Activated CD4-positive, alpha-beta memory T cell treated with anti-CD3 and anti-CD28 coated beads, Interleukin-2, amount 10 ng/mL, durations not matched to agents 7 days and 5 days (primary cell): ENCODE data around the gene TMEM163. TPM values are rescaled to one million over a fixed set of nuclear protein-coding genes. Genes with fewer than 3 reads are reported as not detected.
"Not testable (repeated sequence)": the region's sequence is repeated elsewhere in the genome, so short reads cannot be mapped to it uniquely, and the experiment has no call there.

Source experiments
- CTCF ChIA-PET: fragments of 350-600 bp; sonication (Branson Sonifier 250); formaldehyde crosslinking; loops from one replicate; lab custom pipeline; 2021; ENCODE audit warnings: antibody characterized with exemption, inconsistent platforms; lab: Charles Lee
- POLR2A ChIA-PET: fragments of 350-600 bp; sonication (Branson Sonifier 250); formaldehyde crosslinking; loops from one replicate; lab custom pipeline; 2021; ENCODE audit warnings: antibody characterized with exemption; lab: Charles Lee
- DNase-seq: peaks from one replicate; pipeline ENCODE4 v3.0.0-alpha.2; 2020
- H3K27ac Mint-ChIP-seq: one replicate; pipeline ENCODE4 v1.8.0; 2021; ENCODE audit warnings: mild to moderate bottlenecking, mixed read lengths
- H3K27me3 Mint-ChIP-seq: one replicate; pipeline ENCODE4 v1.8.0; 2021; ENCODE audit warnings: mixed read lengths
- H3K36me3 Mint-ChIP-seq: one replicate; pipeline ENCODE4 v1.8.0; 2021; ENCODE audit warnings: low read depth, mixed read lengths
- H3K4me1 Mint-ChIP-seq: one replicate; pipeline ENCODE4 v1.8.0; 2021; ENCODE audit warnings: mixed read lengths
- H3K4me3 Mint-ChIP-seq: one replicate; pipeline ENCODE4 v1.8.0; 2021; ENCODE audit warnings: mild to moderate bottlenecking, mixed read lengths
- H3K9me3 Mint-ChIP-seq: one replicate; pipeline ENCODE4 v1.8.0; 2021; ENCODE audit warnings: mixed read lengths
- total RNA-seq, 2 experiments: library from RNA; stranded (reverse); gene quantifications; one replicate each; pipeline ENCODE4 v1.2.3, GENCODE V29; 2021

Gene TMEM163
- total RNA-seq, 2 experiments from 2014 or later: 1.8 to 2.3 TPM

DNA sequence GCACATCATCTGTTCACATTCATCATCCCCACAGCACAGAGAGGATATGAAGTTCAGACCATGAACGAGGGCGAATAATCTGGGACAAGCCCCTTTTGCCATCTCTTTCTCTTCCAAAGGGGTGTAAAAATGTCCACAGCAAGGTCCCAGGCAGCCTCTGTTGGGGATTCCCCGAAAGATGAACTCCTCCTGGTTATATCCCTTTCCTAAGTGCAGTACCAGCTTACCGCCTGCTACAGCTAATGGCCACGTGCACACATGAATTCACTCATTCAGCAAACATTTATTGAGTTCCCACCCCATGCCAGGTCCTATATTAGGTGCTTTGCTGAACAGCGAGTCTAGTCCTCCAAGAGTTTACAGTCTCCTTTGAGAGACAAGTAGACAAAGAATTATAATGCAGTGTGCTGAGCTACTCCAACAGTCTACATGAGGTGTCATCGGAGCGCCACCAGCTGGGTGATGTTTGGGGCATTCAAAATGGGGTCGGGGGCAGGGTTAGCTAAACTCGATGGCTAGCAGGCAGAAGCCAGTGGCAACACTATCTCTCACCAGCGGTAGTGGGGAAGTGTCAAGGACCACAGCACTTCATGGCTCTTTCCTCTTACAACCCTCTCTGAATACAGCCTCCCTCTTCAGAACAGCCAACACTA is 228.9 kb downstream of the TMEM163 start:
- H3K27ac Mint-ChIP-seq: no peak overlapping the region
- H3K27me3 Mint-ChIP-seq: peaks cover 32% of the 10 kb centered on the region
- H3K36me3 Mint-ChIP-seq: no peaks in the 10 kb centered on the region
- DNase-seq: no peak
- POLR2A ChIA-PET: no interaction called here
- H3K4me3 Mint-ChIP-seq: no peak overlapping the region
- H3K9me3 Mint-ChIP-seq: no peaks in the 10 kb centered on the region
- no peaks in the 10 kb centered on the region for H3K4me1 Mint-ChIP-seq
- CTCF ChIA-PET: no interaction called here

- no peak overlapping the region for H3K27ac Mint-ChIP-seq
- DNase-seq: no peak
- POLR2A ChIA-PET: no interaction called here
- no peaks in the 10 kb centered on the region for H3K9me3 Mint-ChIP-seq
- H3K4me3 Mint-ChIP-seq: no peak overlapping the region
- H3K36me3 Mint-ChIP-seq: no peaks in the 10 kb centered on the region
- H3K4me1 Mint-ChIP-seq: no peaks in the 10 kb centered on the region
- CTCF ChIA-PET: no interaction called here
- H3K27me3 Mint-ChIP-seq: peaks cover 4% of the 10 kb centered on the region
These were observed 235.9 kb downstream of the TMEM163 start for GRCh38 chr2:134482766-134483340.

DNA sequence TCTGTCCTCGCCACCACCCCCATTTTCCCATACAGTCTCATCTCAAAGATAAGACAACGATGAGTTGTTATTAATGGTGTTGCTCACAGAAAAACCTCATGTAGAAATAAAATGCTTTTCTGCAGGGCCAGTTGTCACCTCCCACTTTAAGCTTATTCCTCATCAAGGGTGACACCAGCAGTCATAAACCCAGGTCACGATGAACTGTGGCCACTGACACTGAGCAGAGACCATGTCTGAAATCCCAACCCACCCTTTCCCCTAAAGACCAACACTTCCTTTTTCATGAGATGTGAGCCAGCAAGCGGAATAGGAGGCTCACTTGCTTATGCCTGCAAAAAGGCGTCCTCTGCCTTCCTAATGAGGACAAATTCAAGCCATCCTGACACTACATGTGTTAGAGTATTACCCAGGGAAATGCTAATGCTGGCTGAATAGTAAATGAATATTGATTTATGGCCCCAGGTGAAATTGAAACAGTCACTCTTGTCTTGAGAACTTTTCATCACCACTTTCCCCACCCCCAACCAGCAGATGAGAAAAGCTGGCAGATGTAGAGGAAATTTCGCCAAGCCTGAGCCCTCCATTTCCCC is 236.6 kb downstream of the TMEM163 start:
- CTCF ChIA-PET: no interaction called here
- no peaks in the 10 kb centered on the region for H3K36me3 Mint-ChIP-seq
- no peaks in the 10 kb centered on the region for H3K9me3 Mint-ChIP-seq
- POLR2A ChIA-PET: no interaction called here
- H3K27ac Mint-ChIP-seq: no peak overlapping the region
- no peak for DNase-seq
- H3K4me1 Mint-ChIP-seq: no peaks in the 10 kb centered on the region
- H3K27me3 Mint-ChIP-seq: peaks cover 4% of the 10 kb centered on the region
- H3K4me3 Mint-ChIP-seq: no peak overlapping the region

DNA sequence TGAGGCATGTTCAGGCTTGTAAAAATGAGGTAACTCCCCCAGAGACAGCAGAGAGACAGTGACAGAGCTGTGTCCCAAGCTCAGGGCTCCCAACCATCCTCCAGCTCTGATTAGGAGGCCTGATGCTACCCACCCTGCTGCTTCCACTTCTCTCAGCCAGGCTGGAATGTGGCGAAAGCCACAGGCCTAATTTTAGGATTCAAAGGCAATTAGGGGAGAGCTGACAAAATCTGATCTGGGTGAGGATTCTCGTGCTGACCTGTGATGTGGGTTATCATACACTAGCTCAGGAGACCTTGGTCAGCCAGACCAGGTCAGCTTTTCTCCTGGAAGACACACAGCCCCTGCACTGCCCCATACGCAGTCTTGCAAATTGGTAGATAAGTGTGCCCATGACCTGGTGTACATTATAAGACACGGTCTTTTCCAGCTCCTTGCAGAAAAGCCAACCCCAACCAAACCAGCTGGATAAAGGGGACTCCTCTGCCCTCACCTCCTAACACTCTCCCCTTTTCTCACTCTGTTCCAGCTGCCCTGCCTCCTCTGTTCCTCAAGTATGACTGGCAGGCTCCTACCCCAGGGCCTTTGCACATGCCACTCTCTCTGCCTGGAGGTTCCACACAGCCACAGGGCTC is 239.0 kb downstream of the TMEM163 start:
- H3K4me3 Mint-ChIP-seq: no peak overlapping the region
- POLR2A ChIA-PET: no interaction called here
- no peaks in the 10 kb centered on the region for H3K4me1 Mint-ChIP-seq
- H3K9me3 Mint-ChIP-seq: no peaks in the 10 kb centered on the region
- CTCF ChIA-PET: no interaction called here
- peaks cover 5% of the 10 kb centered on the region for H3K27me3 Mint-ChIP-seq
- no peak overlapping the region for H3K27ac Mint-ChIP-seq
- H3K36me3 Mint-ChIP-seq: no peaks in the 10 kb centered on the region
- no peak for DNase-seq

DNA sequence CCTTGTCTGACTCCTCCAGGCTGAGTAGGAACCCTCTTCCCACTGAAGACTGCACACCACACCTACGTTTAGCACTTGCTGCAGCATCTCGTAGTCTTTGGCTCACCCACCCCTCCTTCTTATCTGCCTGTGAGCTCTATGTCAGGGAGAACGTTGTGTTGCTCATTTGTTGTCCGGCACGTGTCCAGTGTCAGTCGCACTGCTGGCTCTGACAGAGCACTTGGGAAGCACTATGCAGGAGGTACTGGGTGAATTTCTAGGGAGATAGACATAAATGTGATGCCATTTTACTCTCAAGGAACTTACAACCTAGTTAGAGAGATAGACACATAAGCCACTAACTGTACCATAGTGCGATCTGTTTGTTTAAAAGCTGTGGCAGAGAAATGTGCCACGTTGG is 241.8 kb downstream of the TMEM163 start:
- H3K4me3 Mint-ChIP-seq, H3K9me3 Mint-ChIP-seq, H3K36me3 Mint-ChIP-seq, H3K4me1 Mint-ChIP-seq, POLR2A ChIA-PET, CTCF ChIA-PET, H3K27me3 Mint-ChIP-seq, DNase-seq, H3K27ac Mint-ChIP-seq: not testable (repeated sequence)

DNA sequence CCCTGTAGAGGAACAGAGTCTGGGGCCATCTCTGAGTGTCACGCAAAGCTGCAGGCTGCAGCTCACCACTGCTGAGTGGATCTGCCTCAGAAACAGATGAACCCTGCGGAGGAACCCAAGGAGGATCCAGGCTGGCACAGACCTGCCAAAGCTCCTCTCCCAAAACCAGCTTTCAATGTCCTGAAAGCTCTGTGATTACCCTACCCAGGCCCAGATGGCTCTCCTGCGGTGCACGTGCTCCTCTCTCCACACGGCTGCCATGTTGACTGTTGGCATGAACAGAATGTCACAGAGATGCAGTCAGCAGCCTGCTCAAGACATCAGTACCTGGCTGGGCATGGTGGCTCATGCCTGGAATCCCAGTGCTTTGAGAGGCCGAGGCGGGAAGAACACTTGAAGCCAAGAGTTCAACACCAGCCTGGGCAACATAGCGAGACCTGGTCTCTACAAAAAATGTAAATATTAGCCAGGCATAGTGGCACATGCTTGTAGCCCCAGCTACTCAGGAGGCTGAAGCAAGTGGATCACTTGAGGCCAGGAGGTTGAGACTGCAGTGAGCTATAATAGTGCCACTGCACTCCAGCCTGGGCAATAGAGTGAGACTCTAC is 248.1 kb downstream of the TMEM163 start:
- peaks cover 4% of the 10 kb centered on the region for H3K9me3 Mint-ChIP-seq
- no peaks in the 10 kb centered on the region for H3K4me1 Mint-ChIP-seq
- no peaks in the 10 kb centered on the region for H3K36me3 Mint-ChIP-seq
- H3K27ac Mint-ChIP-seq: no peak overlapping the region
- ChIA-PET CTCF (no interaction called here), POLR2A (interaction anchor here (1.0 kb wide), 1 partner anchor 35 kb away, joined by 3 read pairs; no protein-coding TSS in a partner anchor)
- no peak for DNase-seq
- no peaks in the 10 kb centered on the region for H3K27me3 Mint-ChIP-seq
- no peak overlapping the region for H3K4me3 Mint-ChIP-seq

DNA sequence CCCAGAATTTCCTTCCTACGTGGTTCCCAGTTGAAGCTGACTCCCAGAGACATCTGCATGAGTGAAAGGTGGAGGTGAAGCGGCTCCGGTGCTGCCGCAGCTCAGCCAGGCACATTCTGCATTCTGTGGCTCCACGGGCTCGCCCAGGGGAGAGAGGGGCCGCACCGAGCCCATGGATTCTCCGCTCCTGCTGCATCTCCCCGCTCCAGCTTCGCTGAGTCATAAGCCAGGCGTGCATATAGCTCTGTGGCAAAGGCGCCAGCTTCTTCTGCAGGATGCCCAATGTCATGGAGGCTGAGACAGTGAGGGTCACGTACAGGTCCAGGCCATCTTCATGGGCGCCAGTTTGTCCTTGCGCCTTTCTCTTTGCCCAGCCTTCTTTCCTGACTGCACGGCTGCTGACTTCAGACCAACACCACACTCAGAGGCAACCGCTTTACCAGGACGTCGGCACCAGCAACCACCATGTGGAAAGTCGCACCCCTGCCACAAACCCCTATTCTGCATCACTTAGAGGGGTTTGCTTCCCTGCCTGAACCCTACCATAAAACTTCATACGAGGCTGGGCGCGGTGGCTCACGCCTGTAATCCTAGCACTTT is 249.2 kb downstream of the TMEM163 start:
- H3K4me3 Mint-ChIP-seq: no peak overlapping the region
- H3K27me3 Mint-ChIP-seq: no peaks in the 10 kb centered on the region
- no peaks in the 10 kb centered on the region for H3K4me1 Mint-ChIP-seq
- DNase-seq: no peak
- H3K36me3 Mint-ChIP-seq: no peaks in the 10 kb centered on the region
- ChIA-PET POLR2A (interaction anchor here (1.0 kb wide), 1 partner anchor 34 kb away, joined by 3 read pairs; no protein-coding TSS in a partner anchor), CTCF (interaction anchor here (1.1 kb wide), 1 partner anchor 18 kb away, joined by 3 read pairs; no protein-coding TSS in a partner anchor)
- peaks cover 4% of the 10 kb centered on the region for H3K9me3 Mint-ChIP-seq
- no peak overlapping the region for H3K27ac Mint-ChIP-seq

DNA sequence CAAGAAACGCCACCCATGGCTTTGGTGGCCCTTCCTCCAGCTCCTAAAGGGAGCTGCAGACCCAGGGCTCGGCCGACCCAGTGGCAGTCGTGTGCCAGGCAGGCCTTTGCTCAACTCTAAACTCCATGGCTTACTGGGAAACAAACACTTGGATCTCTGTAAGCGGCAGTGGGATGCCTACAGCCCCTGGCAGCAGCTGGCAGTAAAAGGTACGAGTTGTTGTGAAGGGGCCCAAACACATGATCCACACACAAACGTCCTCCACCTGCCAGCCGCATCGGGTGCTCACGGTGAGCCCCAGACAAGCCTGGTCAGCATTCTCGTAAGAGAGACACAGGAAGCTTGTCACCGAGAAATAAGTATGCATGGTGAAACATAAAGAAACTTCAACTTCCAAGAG is 250.0 kb downstream of the TMEM163 start:
- Mint-ChIP-seq H3K9me3 (peaks cover 3% of the 10 kb centered on the region), H3K27me3 (no peaks in the 10 kb centered on the region), H3K4me3 (no peak overlapping the region), H3K27ac (no peak overlapping the region), H3K36me3 (no peaks in the 10 kb centered on the region), H3K4me1 (no peaks in the 10 kb centered on the region)
- CTCF ChIA-PET: interaction anchor here (1.1 kb wide), 1 partner anchor 18 kb away, joined by 3 read pairs; no protein-coding TSS in a partner anchor
- POLR2A ChIA-PET: no interaction called here
- DNase-seq: no peak

DNA sequence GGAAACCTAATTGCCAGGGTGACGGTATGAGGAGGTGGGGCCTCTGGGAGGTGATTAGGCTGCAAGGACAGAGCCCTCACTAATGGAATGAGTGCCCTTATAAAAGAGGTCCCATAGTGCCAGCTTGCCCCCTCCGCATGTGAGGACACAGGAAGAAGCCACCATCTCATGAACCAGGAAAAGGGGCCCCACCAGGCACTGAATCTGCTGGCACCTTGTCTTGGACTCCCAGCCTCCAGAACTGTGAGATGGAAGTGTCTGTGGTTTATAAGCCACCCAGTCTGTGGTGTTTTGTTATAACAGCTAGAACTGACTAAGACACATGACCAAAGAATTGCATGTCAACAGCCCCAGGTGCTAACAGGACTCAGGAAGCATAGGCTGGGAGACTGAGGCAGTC is 250.6 kb downstream of the TMEM163 start:
- DNase-seq: no peak
- Mint-ChIP-seq H3K36me3 (no peaks in the 10 kb centered on the region), H3K4me3 (no peak overlapping the region), H3K9me3 (no peaks in the 10 kb centered on the region), H3K4me1 (no peaks in the 10 kb centered on the region), H3K27me3 (no peaks in the 10 kb centered on the region), H3K27ac (no peak overlapping the region)
- CTCF ChIA-PET: no interaction called here
- POLR2A ChIA-PET: no interaction called here

DNA sequence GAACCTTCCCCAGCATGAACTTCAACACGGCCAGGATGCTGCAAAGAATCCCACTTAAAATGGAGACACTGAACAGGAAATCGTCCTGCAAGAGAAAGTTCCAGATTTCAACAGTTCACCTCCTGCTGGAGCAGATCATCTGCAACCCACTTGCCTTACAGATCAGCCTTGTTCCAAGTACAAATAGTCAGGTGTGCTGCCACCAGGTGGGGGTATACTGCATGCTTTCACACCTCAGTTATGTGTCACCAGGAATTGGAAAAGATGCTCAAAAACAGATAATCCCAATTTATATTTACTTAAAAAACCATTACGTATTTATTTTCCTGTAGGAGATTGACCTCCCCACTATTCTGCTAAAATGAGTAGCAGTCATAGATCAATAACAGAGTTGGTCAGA is 252.7 kb downstream of the TMEM163 start:
- H3K27me3 Mint-ChIP-seq: no peaks in the 10 kb centered on the region
- no peak overlapping the region for H3K27ac Mint-ChIP-seq
- POLR2A ChIA-PET: no interaction called here
- H3K36me3 Mint-ChIP-seq: no peaks in the 10 kb centered on the region
- no peaks in the 10 kb centered on the region for H3K4me1 Mint-ChIP-seq
- CTCF ChIA-PET: no interaction called here
- peak; percentile 45 for DNase-seq
- H3K9me3 Mint-ChIP-seq: no peaks in the 10 kb centered on the region
- H3K4me3 Mint-ChIP-seq: no peak overlapping the region

- POLR2A ChIA-PET: no interaction called here
- Mint-ChIP-seq H3K27me3 (no peaks in the 10 kb centered on the region), H3K27ac (no peak overlapping the region), H3K4me1 (no peaks in the 10 kb centered on the region), H3K9me3 (no peaks in the 10 kb centered on the region), H3K36me3 (no peaks in the 10 kb centered on the region), H3K4me3 (no peak overlapping the region)
- CTCF ChIA-PET: interaction anchor here (1.8 kb wide), 1 partner anchor 13 kb away, joined by 5 read pairs; no protein-coding TSS in a partner anchor
- peak; percentile 3 for DNase-seq
These were observed 253.3 kb downstream of the TMEM163 start for GRCh38 chr2:134465228-134466105.

DNA sequence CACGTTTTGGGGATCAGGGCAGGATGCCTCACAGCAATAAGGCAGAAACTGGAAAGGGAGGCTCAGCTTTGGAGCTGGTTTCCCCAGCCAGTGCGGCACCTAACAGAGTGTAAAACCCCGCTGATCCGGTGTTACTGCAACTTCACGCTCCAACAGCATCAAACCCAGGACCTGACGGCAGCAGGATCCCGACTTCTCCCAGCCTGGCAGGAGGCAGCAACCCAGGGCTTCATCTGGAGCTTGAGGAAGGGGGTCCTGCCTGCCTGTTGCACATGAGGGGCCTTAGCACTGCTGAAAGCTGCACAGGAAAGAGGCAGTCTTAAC is 255.1 kb downstream of the TMEM163 start:
- Mint-ChIP-seq H3K4me1 (no peaks in the 10 kb centered on the region), H3K27me3 (no peaks in the 10 kb centered on the region), H3K36me3 (no peaks in the 10 kb centered on the region), H3K9me3 (no peaks in the 10 kb centered on the region), H3K27ac (no peak overlapping the region), H3K4me3 (no peak overlapping the region)
- peak; percentile 14 for DNase-seq
- ChIA-PET CTCF (interaction anchor here (1.0 to 1.8 kb wide), 2 partner anchors 11 to 13 kb away, joined by 4 to 5 read pairs; no protein-coding TSS in a partner anchor), POLR2A (no interaction called here)
